ENCODE data around the gene GALNS. TPM values are rescaled to one million over a fixed set of nuclear protein-coding genes. Genes with fewer than 3 reads are reported as not detected.

GALNS gene
- total and polyA plus RNA-seq, 2 of the 13 experiments (the other 11 are each of a cell fraction or from before 2014, with no cell fraction given) = 9.2 to 9.8 TPM

- TF ChIP-seq MXD4 (CRISPR knock-in tag; IDR thresholded peaks at IDR 0.05) = no peak
- peak; percentile 5 for TF ChIP-seq HNRNPLL (IDR thresholded peaks at IDR 0.05; ENCODE audit: low read depth, low read length, poor library complexity, severe bottlenecking)
- peak; percentile 79; the same call in 1 of the 2 replicates for TF ChIP-seq ZNF740 (CRISPR knock-in tag; IDR thresholded peaks at IDR 0.05)
- 0 out of 2 replicates have a peak, but pooled peaks have one; percentile 11 for TF ChIP-seq MTF2 (CRISPR knock-in tag; IDR thresholded peaks at IDR 0.05; ENCODE audit: borderline replicate concordance)
- no peak for TF ChIP-seq AHDC1 (CRISPR knock-in tag; IDR thresholded peaks at IDR 0.05; ENCODE audit: borderline replicate concordance)
- no peak for TF ChIP-seq RBAK (CRISPR knock-in tag; IDR thresholded peaks at IDR 0.05)
- no peak for TF ChIP-seq JDP2 (CRISPR knock-in tag; IDR thresholded peaks at IDR 0.05; ENCODE audit: borderline replicate concordance)
- TF ChIP-seq ZNF18 (CRISPR knock-in tag; IDR thresholded peaks at IDR 0.05; ENCODE audit: insufficient replicate concordance) = no peak
- no peak for TF ChIP-seq TRIM22 (IDR thresholded peaks at IDR 0.05)
- no peak for TF ChIP-seq ZKSCAN1 (IDR thresholded peaks at IDR 0.05; ENCODE audit: low read length)
- no peak for TF ChIP-seq ZNF253 (CRISPR knock-in tag; IDR thresholded peaks at IDR 0.05; ENCODE audit: borderline replicate concordance)
- TF ChIP-seq RFX1 (IDR thresholded peaks at IDR 0.05) = no peak
- no peak for TF ChIP-seq ZNF512 (CRISPR knock-in tag; IDR thresholded peaks at IDR 0.05)
- TF ChIP-seq ZBTB1 (CRISPR knock-in tag; IDR thresholded peaks at IDR 0.05; ENCODE audit: borderline replicate concordance) = no peak
- TF ChIP-seq CREBL2 (CRISPR knock-in tag; IDR thresholded peaks at IDR 0.05; ENCODE audit: borderline replicate concordance) = no peak
- no peak for TF ChIP-seq SOX6 (IDR thresholded peaks at IDR 0.05)
- no peak for TF ChIP-seq SOX6 (CRISPR knock-in tag; IDR thresholded peaks at IDR 0.05)
- no peak for TF ChIP-seq SP2 (CRISPR knock-in tag; IDR thresholded peaks at IDR 0.05)
- TF ChIP-seq HNF4A (CRISPR knock-in tag; IDR thresholded peaks at IDR 0.05) = peak; percentile 67
Observed at GRCh38 chr16:88880226-88881006, 23.7 kb upstream of the GALNS start (continued).
